HepG2 (cell line): Measurements from ENCODE around the gene PRMT7. TPM values are rescaled to one million over a fixed set of nuclear protein-coding genes. Genes with fewer than 3 reads are reported as not detected.

Experiments used
- ARHGAP35 ChIP-seq: sonication (generic); formaldehyde crosslinking; IDR thresholded peaks from 2 replicates; pipeline ENCODE4 v1.9.0; 2022; ENCODE audit warnings: mild to moderate bottlenecking, inconsistent platforms, moderate library complexity, missing genetic modification reagents, borderline replicate concordance
- DMAP1 ChIP-seq: IDR thresholded peaks from 2 replicates; pipeline ENCODE4 v1.6.1; 2016
- DNMT1 ChIP-seq: sonication (generic); formaldehyde crosslinking; IDR thresholded peaks from 2 replicates; pipeline ENCODE4 v1.5.1; 2020; ENCODE audit warnings: mild to moderate bottlenecking, missing genetic modification reagents
- EED ChIP-seq: sonication (generic); formaldehyde crosslinking; IDR thresholded peaks from 2 replicates; pipeline ENCODE4 v1.5.0; 2020; ENCODE audit warnings: mild to moderate bottlenecking, missing genetic modification reagents
- ELF1 ChIP-seq: sonication (generic); formaldehyde crosslinking; IDR thresholded peaks from 2 replicates; pipeline ENCODE4 v1.4.0; 2020; ENCODE audit warnings: missing genetic modification reagents
- FLYWCH1 ChIP-seq: sonication (generic); formaldehyde crosslinking; IDR thresholded peaks from 2 replicates; pipeline ENCODE4 v1.8.1; 2023; ENCODE audit warnings: mild to moderate bottlenecking, missing genetic modification reagents
- HIVEP1 ChIP-seq: sonication (generic); formaldehyde crosslinking; IDR thresholded peaks from 2 replicates; pipeline ENCODE4 v1.4.0; 2020; ENCODE audit warnings: mild to moderate bottlenecking, missing genetic modification reagents
- HMG20B ChIP-seq: conservative IDR thresholded peaks from 2 replicates; pipeline ENCODE4 v1.6.1; 2016; ENCODE audit warnings: missing genetic modification reagents, missing compliant biosample characterization
- HNRNPLL ChIP-seq: fragments of 200-400 bp; formaldehyde crosslinking; IDR thresholded peaks from 2 replicates; pipeline ENCODE4 v1.6.1; 2017; ENCODE audit warnings: mild to moderate bottlenecking, low read depth, low read length; ENCODE audit not compliant: poor library complexity, severe bottlenecking
- KLF6 ChIP-seq: IDR thresholded peaks from 2 replicates; pipeline ENCODE4 v1.8.0; 2016; ENCODE audit warnings: missing biosample characterization, missing genetic modification reagents
- MLLT10 ChIP-seq: sonication (generic); formaldehyde crosslinking; IDR thresholded peaks from 2 replicates; pipeline ENCODE4 v1.4.0; 2020; ENCODE audit warnings: missing genetic modification reagents
- NR3C1 ChIP-seq: sonication (generic); formaldehyde crosslinking; IDR thresholded peaks from 2 replicates; pipeline ENCODE4 v1.4.0; 2020; ENCODE audit warnings: missing genetic modification reagents
- REL ChIP-seq: sonication (generic); formaldehyde crosslinking; conservative IDR thresholded peaks from 2 replicates; pipeline ENCODE4 v1.8.0; 2022; ENCODE audit warnings: mild to moderate bottlenecking, missing genetic modification reagents, moderate library complexity
- SNAI1 ChIP-seq: sonication (generic); formaldehyde crosslinking; IDR thresholded peaks from 2 replicates; pipeline ENCODE4 v1.5.0; 2020; ENCODE audit warnings: mild to moderate bottlenecking, missing genetic modification reagents, borderline replicate concordance
- SP2 ChIP-seq: sonication (generic); formaldehyde crosslinking; IDR thresholded peaks from 2 replicates; pipeline ENCODE4 v1.5.1; 2020; ENCODE audit warnings: mild to moderate bottlenecking, missing genetic modification reagents
- TEAD2 ChIP-seq: sonication (generic); formaldehyde crosslinking; IDR thresholded peaks from 2 replicates; pipeline ENCODE4 v1.9.0; 2021; ENCODE audit warnings: missing genetic modification reagents
- ZFP1 ChIP-seq: IDR thresholded peaks from 2 replicates; pipeline ENCODE4 v1.6.1; 2016
- ZNF367 ChIP-seq: sonication (generic); formaldehyde crosslinking; IDR thresholded peaks from 2 replicates; pipeline ENCODE4 v1.4.0; 2020; ENCODE audit warnings: missing genetic modification reagents, borderline replicate concordance
- ZNF562 ChIP-seq: sonication (generic); formaldehyde crosslinking; IDR thresholded peaks from 2 replicates; pipeline ENCODE4 v1.8.0; 2022; ENCODE audit warnings: missing genetic modification reagents, borderline replicate concordance
- ZNF713 ChIP-seq: sonication (generic); formaldehyde crosslinking; IDR thresholded peaks from 2 replicates; pipeline ENCODE4 v1.4.0; 2020; ENCODE audit warnings: mild to moderate bottlenecking, missing genetic modification reagents
- ZNF768 ChIP-seq: sonication (generic); formaldehyde crosslinking; IDR thresholded peaks from 2 replicates; pipeline ENCODE4 v1.4.0; 2020; ENCODE audit warnings: missing genetic modification reagents
- polyA plus RNA-seq, 8 experiments: library from polyadenylated mRNA; depleted of rRNA in 3 of 8; stranded (reverse) in 7 of 8; unstranded in 1 of 8; fragments of >200 nt; fragmentation: Illumina TruSeq in 4 of 8; extraction: Trizol in 4 of 8; gene quantifications; 2 replicates each; pipeline versions ENCODE4 v1.2.1 to v1.2.3, GENCODE V29; 2011 to 2016; ENCODE audit warnings: low read depth in 4 of 8, missing spikeins in 1 of 8, mixed read lengths in 1 of 8; ENCODE audit not compliant: insufficient read depth in 1 of 8
- total RNA-seq, 5 experiments: library from RNA; depleted of rRNA; stranded (reverse); fragments of >200 nt; fragmentation: Illumina TruSeq; extraction: Trizol; gene quantifications; 2 replicates each; pipeline ENCODE4 v1.2.3, GENCODE V29; 2016; ENCODE audit warnings: low read depth in 1 of 5
- TF ChIP-seq, protein P1 (sequence below), 2 experiments: sonication (generic) in 1 of 2; formaldehyde crosslinking in 1 of 2; IDR thresholded peaks; 2 replicates each; pipeline versions ENCODE4 v1.4.0 to v1.6.1; 2016 to 2020; ENCODE audit warnings: borderline replicate concordance in 1 of 2, low read depth in 1 of 2, mild to moderate bottlenecking in 1 of 2, missing genetic modification reagents in 1 of 2
- TF ChIP-seq, protein P2 (sequence below): IDR thresholded peaks from 2 replicates; pipeline ENCODE4 v1.6.1; 2016; ENCODE audit warnings: low read depth, borderline replicate concordance

PRMT7 gene
- total and polyA plus RNA-seq, 2 of the 13 experiments (the other 11 are each of a cell fraction or from before 2014, with no cell fraction given), result 47.5 to 55.0 TPM

DNA sequence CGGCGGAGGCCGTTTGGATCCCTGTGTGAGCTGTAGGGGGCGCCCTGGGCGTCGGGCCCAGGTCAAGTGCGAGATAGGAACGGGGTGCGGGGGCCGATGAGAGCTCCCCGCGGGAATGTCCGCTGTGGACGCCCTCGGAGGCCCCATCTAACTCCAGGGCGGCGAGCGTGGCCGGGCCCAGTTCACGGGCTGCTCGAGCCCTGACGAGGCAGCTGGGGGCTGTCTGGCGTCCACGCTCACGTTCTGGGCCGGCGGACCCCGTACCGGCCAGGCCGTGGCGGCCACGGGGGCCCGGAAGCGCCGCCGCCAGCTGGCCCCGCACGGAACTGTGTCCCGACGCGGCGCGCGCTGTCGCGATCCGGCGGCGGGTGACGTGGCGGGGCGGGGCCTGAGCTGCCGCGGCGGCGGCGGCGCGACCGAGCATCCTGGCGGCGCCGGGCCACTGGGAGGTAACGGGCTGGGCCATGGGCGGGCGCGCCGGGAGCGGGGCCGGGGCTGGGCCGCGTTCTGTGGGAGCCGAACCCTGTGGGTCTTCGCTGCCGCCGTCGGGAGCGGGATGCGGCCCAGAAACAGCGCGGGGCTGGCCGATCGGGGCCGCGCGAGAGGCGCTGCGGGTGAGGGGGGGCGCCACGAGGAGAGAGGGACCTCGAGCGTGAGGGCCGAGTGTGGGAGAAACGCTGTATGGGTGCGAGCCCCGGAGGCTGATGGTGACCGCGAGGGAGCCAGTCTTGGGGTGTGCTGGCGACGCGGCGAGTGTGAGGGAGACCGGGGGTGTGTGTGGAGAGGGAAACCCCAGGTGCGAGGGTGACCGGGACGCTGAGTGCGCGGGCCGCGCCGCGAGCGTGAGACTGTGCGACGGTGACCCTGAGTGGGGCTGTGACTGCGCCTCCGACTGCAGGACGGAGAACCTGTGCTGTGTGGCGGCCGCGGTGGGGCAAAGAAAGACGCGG lies 46.4 kb upstream of the PRMT7 start, which contains the start of gene SLC7A6 (continued):
- TF ChIP-seq, protein P1, sequence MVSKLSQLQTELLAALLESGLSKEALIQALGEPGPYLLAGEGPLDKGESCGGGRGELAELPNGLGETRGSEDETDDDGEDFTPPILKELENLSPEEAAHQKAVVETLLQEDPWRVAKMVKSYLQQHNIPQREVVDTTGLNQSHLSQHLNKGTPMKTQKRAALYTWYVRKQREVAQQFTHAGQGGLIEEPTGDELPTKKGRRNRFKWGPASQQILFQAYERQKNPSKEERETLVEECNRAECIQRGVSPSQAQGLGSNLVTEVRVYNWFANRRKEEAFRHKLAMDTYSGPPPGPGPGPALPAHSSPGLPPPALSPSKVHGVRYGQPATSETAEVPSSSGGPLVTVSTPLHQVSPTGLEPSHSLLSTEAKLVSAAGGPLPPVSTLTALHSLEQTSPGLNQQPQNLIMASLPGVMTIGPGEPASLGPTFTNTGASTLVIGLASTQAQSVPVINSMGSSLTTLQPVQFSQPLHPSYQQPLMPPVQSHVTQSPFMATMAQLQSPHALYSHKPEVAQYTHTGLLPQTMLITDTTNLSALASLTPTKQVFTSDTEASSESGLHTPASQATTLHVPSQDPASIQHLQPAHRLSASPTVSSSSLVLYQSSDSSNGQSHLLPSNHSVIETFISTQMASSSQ (IDR thresholded peaks at IDR 0.05; ENCODE audit: low read depth), result no peak
- TF ChIP-seq, protein P1 (CRISPR knock-in tag; IDR thresholded peaks at IDR 0.05; ENCODE audit: borderline replicate concordance), result peak; percentile 6; the same call in 1 of the 2 replicates
- no peak for TF ChIP-seq EED (CRISPR knock-in tag)
- TF ChIP-seq MLLT10, result no peak
- TF ChIP-seq ZNF768 (CRISPR knock-in tag), result peak; percentile 67
- TF ChIP-seq, protein P2, sequence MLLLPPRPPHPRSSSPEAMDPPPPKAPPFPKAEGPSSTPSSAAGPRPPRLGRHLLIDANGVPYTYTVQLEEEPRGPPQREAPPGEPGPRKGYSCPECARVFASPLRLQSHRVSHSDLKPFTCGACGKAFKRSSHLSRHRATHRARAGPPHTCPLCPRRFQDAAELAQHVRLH (CRISPR knock-in tag), result peak; percentile 83; the same call in 1 of the 2 replicates
- no peak; the same call in none of the 2 replicates for TF ChIP-seq ARHGAP35
- peak; percentile 25; the same call in 1 of the 2 replicates for TF ChIP-seq DMAP1
- TF ChIP-seq DNMT1 (CRISPR knock-in tag), result 0 out of 2 replicates have a peak, but pooled peaks have one; percentile 53
- peak; percentile 96 for TF ChIP-seq HIVEP1 (CRISPR knock-in tag)
- peak; percentile 61 for TF ChIP-seq REL
- 0 out of 2 replicates have a peak, but pooled peaks have one; percentile 47 for TF ChIP-seq SP2
- TF ChIP-seq ZNF713, result no peak; the same call in 1 of the 2 replicates
- no peak for TF ChIP-seq SNAI1 (CRISPR knock-in tag)
- TF ChIP-seq ELF1 (CRISPR knock-in tag), result no peak
- TF ChIP-seq TEAD2 (CRISPR knock-in tag), result no peak
- TF ChIP-seq KLF6, result no peak; the same call in 1 of the 2 replicates
- TF ChIP-seq HMG20B (CRISPR knock-in tag), result no peak
- TF ChIP-seq HNRNPLL, result peak; percentile 98
- no peak for TF ChIP-seq ZFP1 (CRISPR knock-in tag)
- no peak for TF ChIP-seq NR3C1
- TF ChIP-seq ZNF367 (CRISPR knock-in tag), result 0 out of 2 replicates have a peak, but pooled peaks have one; percentile 27
- no peak; the same call in 1 of the 2 replicates for TF ChIP-seq FLYWCH1 (CRISPR knock-in tag)
- TF ChIP-seq ZNF562 (CRISPR knock-in tag), result 0 out of 2 replicates have a peak, but pooled peaks have one; percentile 22
